SK-N-SH (cell line): ENCODE data around the gene SREK1. TPM values are rescaled to one million over a fixed set of nuclear protein-coding genes. Genes with fewer than 3 reads are reported as not detected.

Experiments used
- CTCF ChIA-PET: fragments of 300-600, 350-600 bp; formaldehyde crosslinking; extraction: SDS; loops from one replicate; lab custom pipeline; 2021; lab: Yijun Ruan, JAX
- POLR2A ChIA-PET: fragments of 350-600 bp; sonication (Branson Sonifier 250); formaldehyde crosslinking; extraction: SDS; loops from one replicate; lab custom pipeline; 2020; ENCODE audit warnings: antibody characterized with exemption, inconsistent platforms; lab: Yijun Ruan, JAX
- DNase-seq: peaks from one replicate; pipeline ENCODE4 v3.0.0; 2012
- H2AFZ ChIP-seq: fragments of 200-600 bp; sonication (generic); 2 replicates; pipeline ENCODE4 v1.8.1; 2016; ENCODE audit warnings: antibody characterized with exemption, mild to moderate bottlenecking, low read depth
- H3F3A ChIP-seq: fragments of 200-600 bp; sonication (generic); replicated peaks from 2 replicates; pipeline ENCODE3; 2016; ENCODE audit warnings: antibody characterized with exemption, mild to moderate bottlenecking; ENCODE audit not compliant: insufficient read depth
- H3K27ac ChIP-seq, 2 experiments: fragments of 200-500 bp in 1 of 2; fragments of 200-600 bp in 1 of 2; sonication (Bioruptor generic) in 1 of 2; sonication (generic), shearing (Covaris generic) in 1 of 2; 2 replicates each; pipeline versions ENCODE4 v1.5.1 to v1.6.1; 2014 to 2016; ENCODE audit warnings: low read depth in 2 of 2, inconsistent platforms in 1 of 2, low read length in 1 of 2, mild to moderate bottlenecking in 1 of 2, mixed read lengths in 1 of 2
- H3K27me3 ChIP-seq: fragments of 200-600 bp; sonication (generic), shearing (Covaris generic); 2 replicates; pipeline ENCODE4 v1.6.1; 2016; ENCODE audit warnings: mixed run types; ENCODE audit not compliant: insufficient read depth
- H3K36me3 ChIP-seq, 2 experiments: fragments of 200-500 bp in 1 of 2; fragments of 200-600 bp in 1 of 2; sonication (Bioruptor generic) in 1 of 2; sonication (generic) in 1 of 2; replicated peaks in 1 of 2; 2 replicates each; pipeline versions ENCODE3 to v1.5.1; 2014 to 2016; ENCODE audit warnings: low read length in 1 of 2, mild to moderate bottlenecking in 1 of 2; ENCODE audit not compliant: insufficient read depth in 2 of 2, control insufficient read depth in 1 of 2
- H3K4me1 ChIP-seq, 2 experiments: fragments of 200-500 bp in 1 of 2; fragments of 200-600 bp in 1 of 2; sonication (Bioruptor generic) in 1 of 2; sonication (generic), shearing (Covaris generic) in 1 of 2; 2 replicates each; pipeline versions ENCODE4 v1.5.1 to v1.6.1; 2014 to 2016; ENCODE audit warnings: low read depth in 1 of 2, low read length in 1 of 2, mixed run types in 1 of 2; ENCODE audit not compliant: insufficient read depth in 2 of 2, control insufficient read depth in 1 of 2
- H3K4me2 ChIP-seq: fragments of 200-600 bp; sonication (generic), shearing (Covaris generic); 2 replicates; pipeline ENCODE4 v1.6.1; 2017; ENCODE audit warnings: mixed run types
- H3K4me3 ChIP-seq, 2 experiments: fragments of 200-500 bp in 1 of 2; fragments of 200-600 bp in 1 of 2; sonication (Bioruptor generic) in 1 of 2; sonication (generic), shearing (Covaris generic) in 1 of 2; 2 replicates each; pipeline versions ENCODE4 v1.5.1 to v1.8.1; 2014 to 2016; ENCODE audit warnings: low read depth in 2 of 2, inconsistent platforms in 1 of 2, low read length in 1 of 2, mild to moderate bottlenecking in 1 of 2, mixed read lengths in 1 of 2, moderate library complexity in 1 of 2
- H3K79me2 ChIP-seq: fragments of 200-600 bp; sonication (generic); 2 replicates; pipeline ENCODE4 v1.8.1; 2017; ENCODE audit warnings: mild to moderate bottlenecking; ENCODE audit not compliant: insufficient read depth
- H3K9ac ChIP-seq: fragments of 200-600 bp; sonication (generic); 2 replicates; pipeline ENCODE4 v1.6.1; 2017; ENCODE audit warnings: mixed run types
- H3K9me2 ChIP-seq: fragments of 200-600 bp; sonication (generic); 2 replicates; pipeline ENCODE4 v1.6.1; 2017; ENCODE audit warnings: mixed run types
- H3K9me3 ChIP-seq: fragments of 200-600 bp; sonication (generic); 2 replicates; pipeline ENCODE4 v1.6.1; 2017; ENCODE audit warnings: mixed run types, mild to moderate bottlenecking, moderate library complexity
- H4K20me1 ChIP-seq: fragments of 200-600 bp; sonication (generic); 2 replicates; pipeline ENCODE4 v1.6.1; 2017; ENCODE audit warnings: mild to moderate bottlenecking, mixed run types; ENCODE audit not compliant: insufficient read depth
- CHD2 ChIP-seq: fragments of 150-350 bp; IDR thresholded peaks from 2 replicates; pipeline ENCODE4 v1.6.1; 2018; ENCODE audit warnings: low read length; ENCODE audit not compliant: partially characterized antibody
- CTCF ChIP-seq: fragments of 200-600 bp; sonication (generic); IDR thresholded peaks from 2 replicates; pipeline ENCODE4 v1.6.1; 2017; ENCODE audit warnings: antibody characterized with exemption, mild to moderate bottlenecking, moderate library complexity
- GATA2 ChIP-seq: sonication (generic); formaldehyde crosslinking; IDR thresholded peaks from 2 replicates; pipeline ENCODE4 v1.5.0; 2020; ENCODE audit warnings: mild to moderate bottlenecking, missing genetic modification reagents
- MEF2A ChIP-seq: IDR thresholded peaks from 2 replicates; pipeline ENCODE4 v1.4.0; 2012; ENCODE audit warnings: low read depth, borderline replicate concordance
- TAF1 ChIP-seq: IDR thresholded peaks from 2 replicates; pipeline ENCODE4 v1.6.1; 2012; ENCODE audit warnings: low read depth, mild to moderate bottlenecking, low read length, moderate library complexity, borderline replicate concordance
- TCF12 ChIP-seq: IDR thresholded peaks from 2 replicates; pipeline ENCODE4 v1.4.0; 2012
- TEAD4 ChIP-seq: IDR thresholded peaks from 2 replicates; pipeline ENCODE4 v1.4.0; 2012; ENCODE audit warnings: mild to moderate bottlenecking, borderline replicate concordance; ENCODE audit not compliant: insufficient read depth
- USF2 ChIP-seq: fragments of 150-350 bp; IDR thresholded peaks from 2 replicates; pipeline ENCODE4 v1.6.1; 2017; ENCODE audit warnings: antibody characterized with exemption, low read length, low read depth, borderline replicate concordance
- WGBS: methylation state at CpG from one replicate; pipeline ENCODE4 v1.1.6; 2017; ENCODE audit warnings: low lambda C conversion rate; 5-methylcytosine and 5-hydroxymethylcytosine counted together
- polyA plus RNA-seq, 3 experiments: library from polyadenylated mRNA; depleted of rRNA; stranded (reverse); fragments of >200 nt; gene quantifications; 2 replicates each; pipeline ENCODE4 v1.2.3, GENCODE V29; 2012
- TF ChIP-seq, protein P1 (sequence below): IDR thresholded peaks from 2 replicates; pipeline ENCODE4 v1.6.1; 2012; ENCODE audit warnings: mild to moderate bottlenecking, low read depth, low read length, moderate library complexity
- TF ChIP-seq, protein P2 (sequence below): fragments of 150-350 bp; IDR thresholded peaks from 2 replicates; pipeline ENCODE4 v1.6.1; 2016; ENCODE audit warnings: mild to moderate bottlenecking, low read depth, low read length

The SREK1 gene
- polyA plus RNA-seq, 1 of the 3 experiments (the other 2 are of a cell fraction): 17.5 TPM

DNA sequence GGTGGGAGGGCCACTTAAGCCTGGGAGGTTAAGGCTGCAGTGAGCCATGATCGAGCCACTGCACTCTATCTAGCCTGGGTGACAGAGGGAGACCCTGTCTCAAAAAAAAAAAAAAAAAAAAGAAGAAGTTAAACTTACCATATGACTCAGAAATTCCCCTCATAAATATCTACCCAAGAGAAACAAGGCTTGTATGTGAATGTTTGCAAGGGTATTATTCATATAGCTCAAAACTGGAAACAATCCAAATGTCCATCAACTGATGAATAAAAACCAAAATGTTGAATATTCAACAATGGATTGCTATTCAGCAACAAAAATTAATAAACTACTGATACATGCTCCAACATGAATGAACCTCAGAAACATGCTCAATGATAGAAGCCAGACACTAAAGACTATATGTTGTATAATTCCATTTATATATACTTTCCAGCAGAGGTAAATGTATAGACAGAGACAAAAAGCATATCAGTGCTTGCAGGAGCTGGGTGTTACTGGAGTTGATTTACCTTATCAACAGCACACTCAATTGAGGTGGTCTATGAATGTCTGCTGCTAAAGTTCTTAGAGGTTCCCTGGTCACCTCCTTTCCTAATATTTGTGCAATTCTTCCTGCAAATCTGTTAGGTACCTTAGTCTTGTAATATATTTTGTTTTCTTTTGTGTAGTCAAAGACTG, 5.3 kb upstream of the SREK1 start:
- WGBS: 18% methylated on average over 1 of the region's 1 CpG
- Histone ChIP-seq H3K4me3 (no peak overlapping the region), H3F3A (peaks cover 4% of the 10 kb centered on the region), H3K9me3 (no peaks in the 10 kb centered on the region), H2AFZ (no peak overlapping the region), H3K36me3 (no peaks in the 10 kb centered on the region), H3K4me1 (peaks cover 0 to 4% of the 10 kb centered on the region in 2 experiments; a peak in 2 of 4 replicates), H3K9ac (no peak overlapping the region), H3K27ac (no peak overlapping the region), H3K4me2 (no peak overlapping the region), H3K9me2 (no peaks in the 10 kb centered on the region), H3K79me2 (no peaks in the 10 kb centered on the region), H3K27me3 (no peaks in the 10 kb centered on the region), H4K20me1 (no peaks in the 10 kb centered on the region)
- no peak for DNase-seq
- TF ChIP-seq, protein P1, sequence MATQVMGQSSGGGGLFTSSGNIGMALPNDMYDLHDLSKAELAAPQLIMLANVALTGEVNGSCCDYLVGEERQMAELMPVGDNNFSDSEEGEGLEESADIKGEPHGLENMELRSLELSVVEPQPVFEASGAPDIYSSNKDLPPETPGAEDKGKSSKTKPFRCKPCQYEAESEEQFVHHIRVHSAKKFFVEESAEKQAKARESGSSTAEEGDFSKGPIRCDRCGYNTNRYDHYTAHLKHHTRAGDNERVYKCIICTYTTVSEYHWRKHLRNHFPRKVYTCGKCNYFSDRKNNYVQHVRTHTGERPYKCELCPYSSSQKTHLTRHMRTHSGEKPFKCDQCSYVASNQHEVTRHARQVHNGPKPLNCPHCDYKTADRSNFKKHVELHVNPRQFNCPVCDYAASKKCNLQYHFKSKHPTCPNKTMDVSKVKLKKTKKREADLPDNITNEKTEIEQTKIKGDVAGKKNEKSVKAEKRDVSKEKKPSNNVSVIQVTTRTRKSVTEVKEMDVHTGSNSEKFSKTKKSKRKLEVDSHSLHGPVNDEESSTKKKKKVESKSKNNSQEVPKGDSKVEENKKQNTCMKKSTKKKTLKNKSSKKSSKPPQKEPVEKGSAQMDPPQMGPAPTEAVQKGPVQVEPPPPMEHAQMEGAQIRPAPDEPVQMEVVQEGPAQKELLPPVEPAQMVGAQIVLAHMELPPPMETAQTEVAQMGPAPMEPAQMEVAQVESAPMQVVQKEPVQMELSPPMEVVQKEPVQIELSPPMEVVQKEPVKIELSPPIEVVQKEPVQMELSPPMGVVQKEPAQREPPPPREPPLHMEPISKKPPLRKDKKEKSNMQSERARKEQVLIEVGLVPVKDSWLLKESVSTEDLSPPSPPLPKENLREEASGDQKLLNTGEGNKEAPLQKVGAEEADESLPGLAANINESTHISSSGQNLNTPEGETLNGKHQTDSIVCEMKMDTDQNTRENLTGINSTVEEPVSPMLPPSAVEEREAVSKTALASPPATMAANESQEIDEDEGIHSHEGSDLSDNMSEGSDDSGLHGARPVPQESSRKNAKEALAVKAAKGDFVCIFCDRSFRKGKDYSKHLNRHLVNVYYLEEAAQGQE: no peak
- TF ChIP-seq USF2 (no peak), GATA2 (CRISPR knock-in tag) (no peak), TCF12 (no peak), CTCF (no peak), TAF1 (no peak), CHD2 (no peak), MEF2A (no peak), TEAD4 (no peak)
- TF ChIP-seq, protein P2, sequence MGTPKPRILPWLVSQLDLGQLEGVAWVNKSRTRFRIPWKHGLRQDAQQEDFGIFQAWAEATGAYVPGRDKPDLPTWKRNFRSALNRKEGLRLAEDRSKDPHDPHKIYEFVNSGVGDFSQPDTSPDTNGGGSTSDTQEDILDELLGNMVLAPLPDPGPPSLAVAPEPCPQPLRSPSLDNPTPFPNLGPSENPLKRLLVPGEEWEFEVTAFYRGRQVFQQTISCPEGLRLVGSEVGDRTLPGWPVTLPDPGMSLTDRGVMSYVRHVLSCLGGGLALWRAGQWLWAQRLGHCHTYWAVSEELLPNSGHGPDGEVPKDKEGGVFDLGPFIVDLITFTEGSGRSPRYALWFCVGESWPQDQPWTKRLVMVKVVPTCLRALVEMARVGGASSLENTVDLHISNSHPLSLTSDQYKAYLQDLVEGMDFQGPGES: no peak
- CTCF ChIA-PET: no interaction called here
- POLR2A ChIA-PET: interaction anchor here (0.6 kb wide), 1 partner anchor 214 kb away, joined by 3 read pairs; no protein-coding TSS in a partner anchor
